Measurements from ENCODE around the gene KRT36.

KRT36 gene

GRCh38 chr17:41489531-41489930 lies at the start of gene KRT36:
TSS of gene KRT36 (minus strand) at chr17:41489910. CDS start at chr17:41489864, 46 bp downstream.
- no peak for TF ChIP-seq CTCF (IDR thresholded peaks at IDR 0.05; ENCODE audit: borderline replicate concordance, insufficient read depth, low read depth, low read length)
- H3K4me3 ChIP-seq (ENCODE audit: low read depth, low read length) = no peak within 1 kb of the TSS

GRCh38 chr17:41539071-41539492 lies 49.4 kb upstream of the KRT36 start:
- TF ChIP-seq CTCF (IDR thresholded peaks at IDR 0.05; ENCODE audit: borderline replicate concordance, insufficient read depth, low read depth, low read length) = no peak
- H3K4me3 ChIP-seq (ENCODE audit: low read depth, low read length) = no peak overlapping the region

- H3K4me3 ChIP-seq (ENCODE audit: low read depth, low read length) = no peak overlapping the region
- TF ChIP-seq CTCF (IDR thresholded peaks at IDR 0.05; ENCODE audit: borderline replicate concordance, insufficient read depth, low read depth, low read length) = no peak
Measured at GRCh38 chr17:41538565-41538991, 48.9 kb upstream of the KRT36 start.

- TF ChIP-seq CTCF (IDR thresholded peaks at IDR 0.05; ENCODE audit: borderline replicate concordance, insufficient read depth, low read depth, low read length) = no peak
- no peak overlapping the region for H3K4me3 ChIP-seq (ENCODE audit: low read depth, low read length)
Measured at GRCh38 chr17:41537990-41538389, 48.3 kb upstream of the KRT36 start.

GRCh38 chr17:41537614-41537954 lies 47.9 kb upstream of the KRT36 start:
- TF ChIP-seq CTCF (IDR thresholded peaks at IDR 0.05; ENCODE audit: borderline replicate concordance, insufficient read depth, low read depth, low read length) = no peak
- no peak overlapping the region for H3K4me3 ChIP-seq (ENCODE audit: low read depth, low read length)

GRCh38 chr17:41536741-41537613 lies 47.3 kb upstream of the KRT36 start:
- no peak overlapping the region for H3K4me3 ChIP-seq (ENCODE audit: low read depth, low read length)
- TF ChIP-seq CTCF (IDR thresholded peaks at IDR 0.05; ENCODE audit: borderline replicate concordance, insufficient read depth, low read depth, low read length) = no peak
